Measurements from ENCODE around the gene ECSCR. TPM values are rescaled to one million over a fixed set of nuclear protein-coding genes. Genes with fewer than 3 reads are reported as not detected.

The ECSCR gene
- total and polyA plus RNA-seq, 10 of the 15 experiments (the other 5 are each of a cell fraction or from before 2014, with no cell fraction given), result 0.15 to 0.83 (median 0.23) TPM; not detected in 3

GRCh38 chr5:139495638-139496435 lies 33.3 kb upstream of the ECSCR start:
- RAD21 ChIA-PET (ENCODE audit: unreplicated experiment), result interaction anchor here (1.2 to 1.6 kb wide), 3 partner anchors 18 to 73 kb away, joined by 3 to 5 read pairs (median 5); no protein-coding TSS in a partner anchor
- no peaks in the 10 kb centered on the region for H3K79me2 ChIP-seq (ENCODE audit: control insufficient read depth, insufficient read depth, low read length)
- no peak overlapping the region for H3K9ac ChIP-seq (ENCODE audit: control insufficient read depth, insufficient read depth, low read length)
- H3K9me3 ChIP-seq (replicated peaks; ENCODE audit: control insufficient read depth, insufficient read depth, low read length), result no peaks in the 10 kb centered on the region
- no peak overlapping the region for H2AFZ ChIP-seq (ENCODE audit: control insufficient read depth, low read depth, low read length)
- BruUV-seq (replicated peaks), result no TSS peak
- H3K4me1 ChIP-seq (ENCODE audit: control insufficient read depth, insufficient read depth, low read length), result no peaks in the 10 kb centered on the region
- in situ Hi-C loops (cut with MboI), result no loop called here
- CTCF ChIA-PET, result interaction anchor here (0.8 to 3.6 kb wide), 6 partner anchors 13 to 73 kb away, joined by 3 to 25 read pairs (median 4); partner anchors contain the start of gene STING1
- intact Hi-C loops (cut with micrococcal nuclease; ENCODE audit: unreplicated experiment), result no loop called here
- no peaks in the 10 kb centered on the region for H3K36me3 ChIP-seq (ENCODE audit: control insufficient read depth in 2 of 2, insufficient read depth in 2 of 2, low read length in 1 of 2)
- no peak overlapping the region for H3K27ac ChIP-seq (ENCODE audit: control insufficient read depth, insufficient read depth)
- no peaks in the 10 kb centered on the region for H3K27me3 ChIP-seq (replicated peaks in 1 of 2; ENCODE audit: control insufficient read depth in 2 of 2, insufficient read depth in 2 of 2, low read length in 1 of 2)
- no peak for DNase-seq (ENCODE audit: low read depth, low spot score)
- SMC1A ChIA-PET (ENCODE audit: uncharacterized antibody, unreplicated experiment), result interaction anchor here (0.8 to 2.6 kb wide), 6 partner anchors 10 to 74 kb away, joined by 3 to 11 read pairs (median 4); partner anchors contain the start of gene STING1
- 100% methylated on average over 3 of the region's 3 CpGs for WGBS (ENCODE audit: insufficient coverage, insufficient replicate concordance, low lambda C conversion rate, missing lambda C conversion rate)
- TF ChIP-seq CTCF (IDR thresholded peaks at IDR 0.05 in 2 of 3, conservative IDR thresholded peaks at IDR 0.05 in 1 of 3; ENCODE audit: control insufficient read depth in 2 of 3, extremely low read depth in 1 of 3, insufficient read depth in 1 of 3, low read depth in 3 of 3, low read length in 3 of 3), result no peak
- TF ChIP-seq ZNF274 (IDR thresholded peaks at IDR 0.05; ENCODE audit: insufficient read depth, insufficient read length), result no peak
- TF ChIP-seq NR2C2 (IDR thresholded peaks at IDR 0.05; ENCODE audit: borderline replicate concordance, control insufficient read depth, insufficient read length, low read depth), result no peak
- no peak for TF ChIP-seq BCL3 (IDR thresholded peaks at IDR 0.05; ENCODE audit: borderline replicate concordance, insufficient read depth, low read depth, low read length, poor library complexity, severe bottlenecking)
- no peak for TF ChIP-seq NFYB (IDR thresholded peaks at IDR 0.05; ENCODE audit: insufficient read depth, low read depth, low read length)
- TF ChIP-seq YBX1 (IDR thresholded peaks at IDR 0.05), result no peak
- no peak for TF ChIP-seq EED (IDR thresholded peaks at IDR 0.05; ENCODE audit: low read depth)
- no peak for TF ChIP-seq RBBP5 (conservative IDR thresholded peaks at IDR 0.05)
- no peak for TF ChIP-seq IKZF1 (conservative IDR thresholded peaks at IDR 0.05)
- TF ChIP-seq MEF2A (IDR thresholded peaks at IDR 0.05; ENCODE audit: insufficient read depth, low read depth, low read length), result no peak
- no peak for TF ChIP-seq PML (IDR thresholded peaks at IDR 0.05; ENCODE audit: low read length)
- no peak for TF ChIP-seq PKNOX1 (IDR thresholded peaks at IDR 0.05)
- POLR2A ChIA-PET, result interaction anchor here (0.6 to 2.1 kb wide), 4 partner anchors 9 to 850 kb away, joined by 3 to 7 read pairs (median 4); partner anchors contain the start of gene STING1
- FAIRE-seq, result peak; percentile 18
- ATAC-seq, result peak; percentile 62
- no peak overlapping the region for H3K4me2 ChIP-seq (ENCODE audit: control insufficient read depth, insufficient read depth)
- no peaks in the 10 kb centered on the region for H4K20me1 ChIP-seq (ENCODE audit: control insufficient read depth, insufficient read depth)
- H3K4me3 ChIP-seq, result no peak overlapping the region

Data from GM12878 (cell line).